HG03039 (cell line): Measurements from ENCODE around the gene CDC6.
A peak's percentile ranks its signal among the peaks of the same experiment; 100 is the strongest.

Experiments used
- ATAC-seq: cut with Tn5 transposase; IDR thresholded peaks from one replicate; pipeline ENCODE4 v1.9.1; 2021; ENCODE audit warnings: mild to moderate bottlenecking, moderate library complexity; ENCODE audit not compliant: unreplicated experiment

The CDC6 gene

DNA sequence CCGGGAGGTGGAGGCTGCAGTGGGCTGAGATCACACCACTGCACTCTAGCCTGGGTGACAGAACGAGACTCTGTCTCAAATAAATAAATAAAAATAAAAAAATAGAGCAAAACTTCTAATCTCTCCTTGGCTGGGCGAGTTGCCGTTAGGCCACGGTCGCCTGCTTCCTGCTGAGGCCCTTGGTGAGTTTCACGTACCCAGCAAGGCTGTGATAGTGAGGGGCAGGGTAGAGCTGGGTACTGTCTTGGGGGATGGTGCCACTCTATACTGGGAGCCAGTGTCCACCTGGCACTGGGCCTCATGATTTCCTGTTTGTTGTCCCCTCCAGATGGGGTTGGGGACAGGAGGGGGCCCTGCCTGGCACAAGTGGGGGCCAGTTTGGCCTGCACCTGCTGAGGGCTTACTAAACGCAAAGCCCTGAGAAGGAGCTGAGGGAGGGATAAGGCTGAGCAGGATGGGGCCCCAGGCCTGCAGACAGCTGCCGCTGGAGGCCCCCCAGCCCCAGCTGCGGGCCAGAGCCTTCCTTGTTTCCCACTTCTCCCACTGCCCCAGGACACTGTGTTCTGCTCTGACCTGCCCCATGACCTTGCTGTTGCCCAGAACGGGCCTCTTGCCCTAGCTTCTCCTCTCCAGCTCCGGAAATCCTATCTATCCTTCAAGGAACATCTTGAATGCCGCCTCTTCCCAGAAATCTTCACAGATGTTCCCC lies 51.4 kb downstream of the CDC6 start:
- ATAC-seq, result no peak

- ATAC-seq, result no peak
These were observed 52.6 kb downstream of the CDC6 start for GRCh38 chr17:40340327-40340726.

DNA sequence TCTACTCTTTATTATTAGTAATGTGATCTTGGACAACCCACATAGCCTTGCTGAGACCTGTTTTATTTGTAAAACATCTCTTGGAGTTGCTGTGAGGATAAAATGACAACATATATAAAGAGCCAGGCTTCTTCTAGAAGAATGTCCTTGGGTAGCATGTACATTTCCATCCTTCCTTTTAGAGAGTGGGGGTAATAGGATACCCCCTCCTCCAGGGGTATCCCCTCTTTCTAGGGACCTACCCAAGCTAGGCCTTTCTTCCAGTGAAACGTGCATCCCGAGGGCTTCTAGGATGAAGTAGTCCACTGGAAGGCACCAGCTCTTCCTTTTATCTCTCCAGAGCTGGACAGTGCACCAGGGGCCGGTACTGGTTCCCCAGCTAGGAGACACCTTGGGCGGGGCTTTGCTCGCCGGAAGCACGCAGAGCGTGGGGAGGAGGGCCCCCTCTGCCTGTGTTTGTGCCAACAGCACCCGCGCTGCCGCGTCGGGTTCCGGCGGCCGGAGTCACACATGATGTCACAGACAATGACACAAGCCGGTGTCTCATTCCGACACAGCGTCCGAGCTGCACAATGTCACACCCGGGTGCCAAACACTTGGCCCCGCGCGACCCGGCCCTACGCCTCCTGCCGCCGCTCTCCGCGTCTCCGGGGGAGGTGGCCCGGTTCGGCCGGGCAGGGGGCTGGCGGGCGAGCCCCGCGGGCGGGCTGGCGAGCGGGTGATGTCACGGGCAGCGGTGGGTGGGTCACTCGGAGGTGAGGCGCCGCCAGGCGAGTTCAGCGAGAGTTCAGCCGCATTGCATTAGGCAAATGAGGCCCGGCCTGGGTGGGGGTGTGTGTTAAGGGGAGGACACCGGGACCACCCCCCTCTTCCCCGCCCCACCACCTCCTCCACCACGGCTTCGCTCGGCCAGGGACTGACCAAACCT lies 53.5 kb downstream of the CDC6 start:
- ATAC-seq, result peak; percentile 39

GRCh38 chr17:40341808-40342503 lies 54.3 kb downstream of the CDC6 start:
- no peak for ATAC-seq

DNA sequence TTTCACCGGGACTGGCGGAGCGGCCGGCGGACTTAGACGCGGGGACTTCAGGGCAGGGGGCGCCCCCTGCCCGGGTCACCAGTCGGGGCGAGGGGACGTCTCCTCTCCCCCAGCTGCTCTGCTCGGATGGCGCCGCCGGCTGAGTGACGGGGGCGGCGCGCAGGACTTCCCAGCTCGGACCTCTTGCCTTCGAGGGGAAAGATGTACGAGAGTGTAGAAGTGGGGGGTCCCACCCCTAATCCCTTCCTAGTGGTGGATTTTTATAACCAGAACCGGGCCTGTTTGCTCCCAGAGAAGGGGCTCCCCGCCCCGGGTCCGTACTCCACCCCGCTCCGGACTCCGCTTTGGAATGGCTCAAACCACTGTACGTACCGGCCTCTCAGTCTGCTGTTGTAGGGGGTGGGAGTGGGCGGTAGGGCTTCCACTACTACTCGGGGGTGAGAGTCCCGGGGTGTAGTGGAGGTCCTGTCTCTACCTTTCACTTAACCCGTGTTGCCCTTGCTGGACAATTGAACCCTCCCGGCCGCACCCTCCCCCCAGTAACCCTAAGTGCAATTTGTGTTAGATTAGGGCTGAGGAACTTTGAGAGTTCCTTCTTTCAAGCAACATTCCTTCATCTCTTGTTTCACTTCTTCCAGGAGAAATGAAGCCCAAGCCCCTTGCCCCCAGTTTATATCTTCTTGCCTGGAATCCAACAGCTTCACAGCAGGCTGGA lies 55.0 kb downstream of the CDC6 start:
- no peak for ATAC-seq

DNA sequence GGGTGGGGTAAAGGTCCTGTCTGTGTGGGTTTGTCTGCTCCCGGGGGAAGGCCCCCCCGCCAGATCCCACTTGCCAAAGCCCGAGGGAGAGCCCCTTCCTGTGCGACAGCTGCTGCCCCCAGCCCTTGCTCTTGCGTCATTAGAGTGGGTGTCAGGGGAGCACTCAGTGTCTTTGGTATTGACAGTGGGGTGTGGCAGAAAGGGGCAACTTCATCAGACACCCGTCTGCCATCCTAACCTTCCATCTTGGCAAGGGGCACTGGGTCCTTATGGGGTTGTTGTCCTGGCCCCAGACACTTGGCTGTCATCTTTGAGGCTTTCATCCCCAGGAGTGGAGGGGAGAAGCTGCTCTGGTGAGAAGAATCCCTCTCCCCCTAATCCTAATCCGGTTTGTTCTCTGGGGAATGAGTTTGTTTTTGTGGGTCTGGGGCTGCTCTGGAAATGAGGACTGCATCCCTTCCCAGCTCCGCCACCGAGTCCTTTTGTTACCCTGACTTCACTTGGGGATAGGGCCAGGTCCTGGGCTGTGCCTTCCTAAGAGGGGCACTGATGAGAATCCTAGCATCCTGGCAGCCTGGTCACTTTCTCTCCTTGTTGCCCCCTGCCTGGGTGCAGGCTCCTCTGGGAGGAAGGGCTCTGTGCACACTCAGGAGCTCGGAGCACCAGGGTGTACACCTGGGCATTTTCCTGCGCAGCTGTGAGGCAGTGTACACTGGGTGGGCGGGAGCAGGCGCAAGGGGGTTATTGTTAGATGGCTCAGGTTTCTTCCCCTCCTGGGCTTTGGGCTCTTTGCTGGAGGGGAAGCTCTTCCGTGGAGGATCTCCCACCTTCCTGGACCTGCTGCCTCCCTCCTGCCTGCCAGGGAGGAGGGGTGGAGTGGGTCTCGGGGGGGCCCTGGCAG lies 55.8 kb downstream of the CDC6 start:
- ATAC-seq, result no peak

GRCh38 chr17:40344421-40345160 lies 56.9 kb downstream of the CDC6 start:
- ATAC-seq, result no peak

GRCh38 chr17:40345161-40345993 lies 57.7 kb downstream of the CDC6 start:
- ATAC-seq, result no peak

DNA sequence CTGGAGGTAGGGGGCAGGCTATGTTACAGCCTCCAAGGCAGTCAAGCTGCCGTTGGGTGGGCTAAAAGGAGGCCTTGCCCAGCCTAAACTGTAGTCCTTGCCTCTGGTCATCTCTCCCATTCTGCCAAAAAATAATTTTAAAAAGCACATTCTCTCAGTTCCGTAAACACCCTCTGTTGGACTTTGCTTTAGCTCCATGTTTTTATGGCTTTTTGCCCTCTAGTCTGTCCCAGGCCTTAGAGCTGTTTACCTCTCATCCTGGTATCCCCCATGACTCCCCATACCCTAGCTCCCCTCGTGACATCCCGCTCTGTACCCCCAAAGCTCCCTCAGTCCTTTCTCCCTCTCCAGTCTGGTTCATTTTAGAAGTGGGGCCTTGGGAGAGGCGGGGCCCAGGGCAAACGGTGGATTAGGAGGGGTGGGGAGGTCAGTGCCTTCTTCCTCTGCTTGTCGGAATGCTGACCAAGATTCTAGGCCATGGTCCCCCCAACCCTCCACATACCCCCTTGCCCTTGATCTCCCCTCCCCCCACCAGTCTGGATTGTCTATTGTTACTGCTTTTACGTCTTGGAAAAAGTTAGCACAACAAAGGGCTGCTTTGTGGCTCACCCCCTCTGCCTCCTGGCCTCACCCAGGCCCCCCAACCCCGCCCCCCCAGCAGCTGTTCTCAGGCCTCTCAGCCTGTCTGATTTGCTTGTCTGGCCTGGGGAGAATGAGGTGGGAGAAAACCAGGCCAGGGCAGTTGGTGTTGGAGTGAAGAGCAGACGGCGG lies 58.5 kb downstream of the CDC6 start:
- ATAC-seq, result no peak

DNA sequence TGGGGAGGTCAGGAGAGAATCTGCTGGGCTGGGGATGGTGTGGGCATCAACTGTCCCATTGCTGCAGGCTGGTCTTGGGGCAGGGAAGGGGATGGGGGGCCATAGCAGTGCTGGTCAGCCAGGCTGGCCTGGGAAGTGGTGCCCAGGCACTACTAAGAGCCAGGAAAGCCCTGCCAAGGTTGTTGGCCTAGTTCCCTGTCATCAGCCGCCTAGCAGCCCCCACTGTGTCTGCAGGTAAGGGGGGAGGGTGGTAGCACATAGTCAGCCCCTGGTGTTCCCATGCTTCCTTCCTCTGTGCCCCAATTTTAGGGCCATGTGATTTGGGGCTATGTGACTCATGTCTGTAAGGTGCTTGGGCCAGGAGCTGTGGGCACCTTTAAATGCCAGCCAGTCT lies 59.1 kb downstream of the CDC6 start:
- ATAC-seq, result no peak

DNA sequence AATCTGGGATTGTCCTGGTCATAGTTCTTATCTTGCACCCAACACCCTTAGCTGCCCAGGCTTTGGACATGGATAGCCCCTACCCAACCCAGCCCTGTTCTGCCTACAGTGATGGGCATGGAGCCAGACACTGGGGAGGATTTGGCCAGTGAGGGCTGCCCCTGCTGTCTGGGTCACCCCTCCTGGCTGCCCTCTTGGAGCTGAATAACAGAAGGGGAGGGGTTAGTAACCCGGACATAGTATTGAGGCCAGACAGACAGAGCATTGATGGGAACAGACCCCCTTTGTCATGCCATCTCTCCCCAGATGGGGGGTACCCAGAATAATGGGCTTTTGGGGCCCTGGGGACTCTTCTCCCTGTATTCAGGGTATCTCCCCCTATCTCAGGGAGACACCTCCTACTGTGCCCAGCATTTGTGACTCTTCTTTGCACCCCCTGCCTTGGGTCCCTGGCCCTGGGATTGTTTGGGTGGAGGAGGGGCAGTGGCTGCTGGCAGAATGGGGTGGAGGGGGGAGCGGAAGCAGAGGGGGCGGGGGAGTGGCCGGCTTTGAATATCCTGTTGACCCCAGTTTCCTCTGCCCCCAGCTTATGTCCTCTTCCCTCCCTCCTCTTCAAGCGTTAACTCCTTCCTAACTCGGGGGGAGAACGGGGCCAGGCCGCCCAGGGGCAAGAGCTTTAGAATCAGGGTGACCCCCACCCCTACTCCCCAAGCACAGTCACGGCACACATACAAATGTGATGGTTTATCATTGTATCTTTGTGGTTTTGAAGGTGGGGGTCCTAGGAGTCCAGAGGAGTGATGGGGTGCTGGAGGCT lies 59.8 kb downstream of the CDC6 start:
- no peak for ATAC-seq

DNA sequence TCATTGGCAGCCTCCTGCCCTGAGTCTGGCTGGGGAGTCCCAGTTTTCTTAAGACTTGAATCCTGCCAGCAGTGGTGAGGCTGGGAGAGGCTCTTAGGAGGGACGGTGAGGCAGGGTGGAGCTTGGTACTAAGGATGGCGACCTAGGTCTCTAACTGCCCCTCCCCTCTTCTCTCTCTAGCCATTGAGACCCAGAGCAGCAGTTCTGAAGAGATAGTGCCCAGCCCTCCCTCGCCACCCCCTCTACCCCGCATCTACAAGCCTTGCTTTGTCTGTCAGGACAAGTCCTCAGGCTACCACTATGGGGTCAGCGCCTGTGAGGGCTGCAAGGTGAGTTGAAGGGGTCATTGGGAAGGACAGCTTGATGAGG lies 60.4 kb downstream of the CDC6 start:
- ATAC-seq, result no peak

GRCh38 chr17:40348562-40349476 lies 61.1 kb downstream of the CDC6 start:
- ATAC-seq, result no peak

DNA sequence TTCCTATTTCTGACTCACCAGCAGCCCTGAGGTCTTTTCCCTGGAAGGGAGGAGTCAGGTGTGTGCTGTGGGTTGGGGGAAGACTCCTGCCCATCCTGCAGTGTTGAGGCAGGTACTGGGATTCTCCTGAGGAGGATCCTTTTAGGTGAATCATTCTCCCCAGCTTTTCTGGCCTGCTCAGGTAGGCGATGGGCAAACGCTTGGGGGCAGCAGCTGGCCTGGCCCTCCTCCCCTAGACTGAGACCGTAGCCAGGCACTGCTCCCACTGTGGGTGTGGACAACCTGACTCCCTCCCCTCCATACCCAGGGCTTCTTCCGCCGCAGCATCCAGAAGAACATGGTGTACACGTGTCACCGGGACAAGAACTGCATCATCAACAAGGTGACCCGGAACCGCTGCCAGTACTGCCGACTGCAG lies 61.8 kb downstream of the CDC6 start:
- ATAC-seq, result no peak

DNA sequence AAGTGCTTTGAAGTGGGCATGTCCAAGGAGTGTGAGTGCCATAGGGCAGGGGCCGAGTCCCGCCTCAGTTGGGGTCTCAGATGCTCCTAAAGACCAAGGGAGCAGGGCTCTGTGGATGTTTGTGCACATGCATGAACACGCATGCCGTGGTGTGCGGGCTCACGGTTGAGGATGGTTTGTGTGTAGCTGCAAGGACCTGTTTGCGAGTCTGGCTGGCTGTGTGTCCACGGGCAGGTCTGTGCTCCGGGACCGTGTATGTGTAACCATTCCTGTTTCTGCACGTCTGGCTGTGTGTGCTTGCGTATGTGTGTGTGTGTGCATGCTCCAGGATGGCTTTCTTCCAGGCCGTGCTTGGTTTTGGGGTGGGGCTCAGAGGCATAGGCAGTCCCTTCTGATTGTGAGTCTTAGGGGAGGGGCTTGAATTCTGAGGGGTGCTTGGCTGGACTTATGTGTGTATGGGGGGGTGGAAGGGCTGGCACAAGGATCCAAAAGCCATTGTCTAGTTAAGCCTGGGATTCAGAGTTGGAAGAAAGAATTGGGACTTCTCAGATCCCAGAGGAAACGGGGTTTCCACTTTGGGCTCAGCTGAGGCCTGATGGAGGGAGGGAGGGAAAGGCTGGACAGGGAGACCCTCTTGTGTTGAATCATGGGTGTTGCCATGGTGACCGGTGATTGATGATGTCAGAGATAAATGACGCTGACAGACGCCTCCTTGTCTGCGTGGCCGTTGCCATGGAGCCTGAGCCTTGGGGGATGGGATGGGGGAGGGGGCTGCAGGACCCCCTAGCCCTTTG lies 62.4 kb downstream of the CDC6 start:
- ATAC-seq, result no peak
